Measurements from ENCODE around the gene MSL3B.
A peak's percentile ranks its signal among the peaks of the same experiment; 100 is the strongest.

MSL3B gene

GRCh38 chr2:233915128-233915527 lies 46.9 kb upstream of the MSL3B start:
- no peaks in the 10 kb centered on the region for H4K20me1 ChIP-seq (ENCODE audit: insufficient read depth)
- no peaks in the 10 kb centered on the region for H3K27me3 ChIP-seq (ENCODE audit: insufficient read depth, low read depth, low read length)
- TF ChIP-seq MXI1 (conservative IDR thresholded peaks at IDR 0.05; ENCODE audit: poor library complexity, severe bottlenecking) (no peak), EZH2 (IDR thresholded peaks at IDR 0.05; ENCODE audit: borderline replicate concordance, insufficient read depth, low read length, poor library complexity, severe bottlenecking) (no peak), SMC3 (conservative IDR thresholded peaks at IDR 0.05; ENCODE audit: poor library complexity) (peak; percentile 65), REST (IDR thresholded peaks at IDR 0.05; ENCODE audit: borderline replicate concordance) (no peak), TAF1 (IDR thresholded peaks at IDR 0.05; ENCODE audit: low read depth) (no peak), POLR2AphosphoS5 (IDR thresholded peaks at IDR 0.05) (no peak), CTCF (IDR thresholded peaks at IDR 0.05; ENCODE audit: poor library complexity, severe bottlenecking) (peak; percentile 69), RAD21 (conservative IDR thresholded peaks at IDR 0.05) (peak; percentile 65), EP300 (conservative IDR thresholded peaks at IDR 0.05; ENCODE audit: poor library complexity, severe bottlenecking) (no peak)
- no peak overlapping the region for H3K27ac ChIP-seq (ENCODE audit: low read length)
- no peak overlapping the region for H2AFZ ChIP-seq (ENCODE audit: low read depth, low read length)
- no peak overlapping the region for H3K4me2 ChIP-seq (ENCODE audit: low read length)
- H3K79me2 ChIP-seq (replicated peaks; ENCODE audit: insufficient read depth, low read length): no peaks in the 10 kb centered on the region
- H3F3A ChIP-seq (ENCODE audit: insufficient read depth, low read length, poor library complexity, severe bottlenecking): no peaks in the 10 kb centered on the region
- no peaks in the 10 kb centered on the region for H3K36me3 ChIP-seq (ENCODE audit: insufficient read depth, low read length)
- H3K9me3 ChIP-seq (ENCODE audit: low read length): no peaks in the 10 kb centered on the region
- no peak overlapping the region for H3K4me3 ChIP-seq (ENCODE audit: low read length)
- no peak overlapping the region for H3K9ac ChIP-seq (ENCODE audit: low read length)
- H3K9me2 ChIP-seq (ENCODE audit: insufficient read depth, low read length): no peaks in the 10 kb centered on the region

- H3K36me3 ChIP-seq (ENCODE audit: insufficient read depth, low read length): no peaks in the 10 kb centered on the region
- H3K9me3 ChIP-seq (ENCODE audit: low read length): no peaks in the 10 kb centered on the region
- H3K27ac ChIP-seq (ENCODE audit: low read length): no peak overlapping the region
- TF ChIP-seq MXI1 (conservative IDR thresholded peaks at IDR 0.05; ENCODE audit: poor library complexity, severe bottlenecking) (no peak), REST (IDR thresholded peaks at IDR 0.05; ENCODE audit: borderline replicate concordance) (no peak)
- no peaks in the 10 kb centered on the region for H3K27me3 ChIP-seq (ENCODE audit: insufficient read depth, low read depth, low read length)
- H4K20me1 ChIP-seq (ENCODE audit: insufficient read depth): no peaks in the 10 kb centered on the region
- no peak overlapping the region for H3K4me3 ChIP-seq (ENCODE audit: low read length)
- no peaks in the 10 kb centered on the region for H3K79me2 ChIP-seq (replicated peaks; ENCODE audit: insufficient read depth, low read length)
- no peaks in the 10 kb centered on the region for H3K9me2 ChIP-seq (ENCODE audit: insufficient read depth, low read length)
- no peak overlapping the region for H3K9ac ChIP-seq (ENCODE audit: low read length)
- no peak overlapping the region for H2AFZ ChIP-seq (ENCODE audit: low read depth, low read length)
- no peaks in the 10 kb centered on the region for H3F3A ChIP-seq (ENCODE audit: insufficient read depth, low read length, poor library complexity, severe bottlenecking)
- no peak overlapping the region for H3K4me2 ChIP-seq (ENCODE audit: low read length)
Measured at GRCh38 chr2:233912691-233913423, 44.7 kb upstream of the MSL3B start.
